H1 (cell line): Measurements from ENCODE around the gene LRRC43. TPM values are rescaled to one million over a fixed set of nuclear protein-coding genes. Genes with fewer than 3 reads are reported as not detected.

Experiments used
- BCL11A ChIP-seq, 2 experiments: IDR thresholded peaks; one replicate each; pipeline ENCODE4 v1.6.1; 2011; ENCODE audit warnings: low read depth in 2 of 2, low read length in 2 of 2, mild to moderate bottlenecking in 2 of 2
- CHD2 ChIP-seq: IDR thresholded peaks from 2 replicates; pipeline ENCODE4 v1.6.1; 2012; ENCODE audit warnings: low read length, improper control_type of control experiment
- CHD7 ChIP-seq: fragments of 300-600 bp; sonication (generic); IDR thresholded peaks from 2 replicates; pipeline ENCODE4 v1.7.1; 2012; ENCODE audit warnings: low read length, moderate library complexity, mild to moderate bottlenecking, inconsistent platforms; ENCODE audit not compliant: insufficient replicate concordance
- EGR1 ChIP-seq: IDR thresholded peaks from 2 replicates; pipeline ENCODE4 v1.6.1; 2011; ENCODE audit warnings: low read depth, low read length, borderline replicate concordance
- FOSL1 ChIP-seq: IDR thresholded peaks from 2 replicates; pipeline ENCODE4 v1.6.1; 2011; ENCODE audit warnings: mild to moderate bottlenecking, low read depth, low read length, moderate library complexity; ENCODE audit not compliant: insufficient read depth
- HDAC6 ChIP-seq: IDR thresholded peaks from one replicate; pipeline ENCODE4 v1.7.1; 2012; ENCODE audit warnings: low read depth, mild to moderate bottlenecking, inconsistent platforms, low read length, moderate library complexity
- JUN ChIP-seq: IDR thresholded peaks from 2 replicates; pipeline ENCODE4 v1.6.1; 2011; ENCODE audit warnings: low read depth, mild to moderate bottlenecking, improper control_type of control experiment, low read length
- MAFK ChIP-seq: IDR thresholded peaks from 2 replicates; pipeline ENCODE4 v1.6.1; 2012; ENCODE audit warnings: low read depth, mild to moderate bottlenecking, improper control_type of control experiment, low read length
- RBBP5 ChIP-seq: IDR thresholded peaks from 2 replicates; pipeline ENCODE4 v1.7.1; 2012; ENCODE audit warnings: low read depth, mild to moderate bottlenecking, inconsistent platforms, low read length, moderate library complexity, borderline replicate concordance
- SAP30 ChIP-seq: fragments of 300-600 bp; sonication (generic); IDR thresholded peaks from 2 replicates; pipeline ENCODE4 v1.7.1; 2012; ENCODE audit warnings: low read length, moderate library complexity, mild to moderate bottlenecking, inconsistent platforms; ENCODE audit not compliant: insufficient read depth, insufficient replicate concordance
- SIN3A ChIP-seq, 2 experiments: IDR thresholded peaks in 1 of 2; conservative IDR thresholded peaks in 1 of 2; 2 replicates each; pipeline ENCODE4 v1.6.1; 2011 to 2012; ENCODE audit warnings: low read length in 2 of 2, improper control_type of control experiment in 1 of 2, low read depth in 1 of 2, mild to moderate bottlenecking in 1 of 2
- SP2 ChIP-seq: IDR thresholded peaks from 2 replicates; pipeline ENCODE4 v1.6.1; 2012; ENCODE audit warnings: mild to moderate bottlenecking, low read length, inconsistent platforms
- polyA plus RNA-seq, 7 experiments: library from polyadenylated mRNA; depleted of rRNA in 3 of 7; stranded (reverse) in 5 of 7; unstranded in 2 of 7; fragments of >200 nt in 5 of 7; fragments of 200-250 nt in 2 of 7; gene quantifications; 1 replicate in 5 of 7; 2 replicates in 1 of 7; 4 replicates in 1 of 7; pipeline versions ENCODE4 v1.2.1 to v1.2.3, GENCODE V29; 2011 to 2013; ENCODE audit warnings: missing spikeins in 2 of 7, mixed read lengths in 2 of 7
- total RNA-seq: library from RNA; stranded (reverse); fragmentation: NEBNext Ultra II Directional; extraction: Animal tissue kit (Norgen Biotek cat#: 25700); gene quantifications from 2 replicates; pipeline ENCODE4 v1.2.1, GENCODE V29; 2021

LRRC43 gene
- total and polyA plus RNA-seq, 2 of the 8 experiments (the other 6 are each of a cell fraction or from before 2014, with no cell fraction given) = 0.35 to 0.44 TPM

GRCh38 chr12:122250047-122250446 is 67.1 kb downstream of the LRRC43 start (continued):
- TF ChIP-seq CHD7 (no peak), SP2 (no peak), CHD2 (no peak), BCL11A (IDR thresholded peaks at IDR 0.05; ENCODE audit: low read depth in 2 of 2, low read length in 2 of 2) (no peak), RBBP5 (no peak), FOSL1 (no peak), JUN (no peak), SIN3A (conservative IDR thresholded peaks at IDR 0.05 in 1 of 2, IDR thresholded peaks at IDR 0.05 in 1 of 2; ENCODE audit: low read depth in 1 of 2, low read length in 2 of 2) (no peak), EGR1 (no peak), MAFK (no peak), HDAC6 (no peak), SAP30 (no peak)
